Mesendoderm (in vitro differentiated cells): Measurements from ENCODE around the gene IMMP2L.
A peak's percentile ranks its signal among the peaks of the same experiment; 100 is the strongest.

Experiments
- DNase-seq: peaks from one replicate; pipeline ENCODE4 v3.0.0; 2013
- H2AK5ac ChIP-seq: 2 replicates; pipeline ENCODE4 v1.6.1; 2013; ENCODE audit warnings: low read length, inconsistent platforms
- H2BK120ac ChIP-seq: 2 replicates; pipeline ENCODE4 v1.6.1; 2013; ENCODE audit warnings: low read depth, mild to moderate bottlenecking, low read length, moderate library complexity, mixed read lengths
- H2BK15ac ChIP-seq: replicated peaks from 2 replicates; pipeline ENCODE4 v1.6.1; 2013; ENCODE audit warnings: low read depth, mild to moderate bottlenecking, moderate library complexity
- H2BK5ac ChIP-seq: 2 replicates; pipeline ENCODE4 v1.6.1; 2013; ENCODE audit warnings: low read length, inconsistent platforms
- H3K18ac ChIP-seq: 2 replicates; pipeline ENCODE4 v1.6.1; 2013; ENCODE audit warnings: mild to moderate bottlenecking, low read length, mixed read lengths
- H3K23ac ChIP-seq: one replicate; pipeline ENCODE4 v1.6.1; 2013; ENCODE audit warnings: low read length
- H3K27ac ChIP-seq: 2 replicates; pipeline ENCODE4 v1.5.1; 2013; ENCODE audit warnings: low read depth, mild to moderate bottlenecking, inconsistent platforms, low read length, moderate library complexity
- H3K27me3 ChIP-seq: 2 replicates; pipeline ENCODE4 v1.6.1; 2013; ENCODE audit warnings: low read length, control low read depth, mild to moderate bottlenecking, inconsistent platforms; ENCODE audit not compliant: insufficient read depth, poor library complexity
- H3K36me3 ChIP-seq: 2 replicates; pipeline ENCODE4 v1.6.1; 2013; ENCODE audit warnings: low read length, inconsistent platforms; ENCODE audit not compliant: control insufficient read depth, insufficient read depth
- H3K4ac ChIP-seq: one replicate; pipeline ENCODE4 v1.6.1; 2013; ENCODE audit warnings: low read depth, mild to moderate bottlenecking, low read length, moderate library complexity
- H3K4me1 ChIP-seq: 2 replicates; pipeline ENCODE4 v1.6.1; 2013; ENCODE audit warnings: low read depth, low read length, inconsistent platforms; ENCODE audit not compliant: control insufficient read depth
- H3K4me2 ChIP-seq: 2 replicates; pipeline ENCODE4 v1.6.1; 2013; ENCODE audit warnings: low read length
- H3K4me3 ChIP-seq: 2 replicates; pipeline ENCODE4 v1.5.1; 2013; ENCODE audit warnings: mild to moderate bottlenecking, low read length
- H3K56ac ChIP-seq: one replicate; pipeline ENCODE4 v1.6.1; 2013; ENCODE audit warnings: low read length
- H3K79me1 ChIP-seq: 2 replicates; pipeline ENCODE4 v1.6.1; 2013; ENCODE audit warnings: low read length, inconsistent platforms
- H3K79me2 ChIP-seq: 2 replicates; pipeline ENCODE4 v1.6.1; 2013; ENCODE audit warnings: mild to moderate bottlenecking, low read length; ENCODE audit not compliant: control insufficient read depth, insufficient read depth
- H3K9ac ChIP-seq: 2 replicates; pipeline ENCODE4 v1.6.1; 2013; ENCODE audit warnings: low read length, inconsistent platforms
- H4K5ac ChIP-seq: one replicate; pipeline ENCODE4 v1.6.1; 2013; ENCODE audit warnings: low read length
- H4K8ac ChIP-seq: one replicate; pipeline ENCODE4 v1.6.1; 2013; ENCODE audit warnings: low read depth, mild to moderate bottlenecking, control low read depth, low read length, moderate library complexity
- WGBS: extraction: QIAGEN DNeasy Blood & Tissue Kit; methylation state at CpG from one replicate; pipeline ENCODE4 v1.1.7; 2013; ENCODE audit warnings: low lambda C conversion rate, missing lambda C conversion rate; ENCODE audit not compliant: insufficient coverage; ENCODE audit errors: extremely low coverage; 5-methylcytosine and 5-hydroxymethylcytosine counted together

IMMP2L gene

GRCh38 chr7:111346219-111346618 lies 216.1 kb downstream of the IMMP2L start:
- no peak overlapping the region for H4K8ac ChIP-seq
- H4K5ac ChIP-seq, result no peak overlapping the region
- H3K4ac ChIP-seq, result no peak overlapping the region
- DNase-seq, result no peak
- H3K36me3 ChIP-seq, result no peaks in the 10 kb centered on the region
- H3K9ac ChIP-seq, result no peak overlapping the region
- H2BK15ac ChIP-seq, result no peak overlapping the region
- no peaks in the 10 kb centered on the region for H3K4me1 ChIP-seq
- no peak overlapping the region for H2AK5ac ChIP-seq
- no peak overlapping the region for H3K56ac ChIP-seq
- no peaks in the 10 kb centered on the region for H3K27me3 ChIP-seq
- no peak overlapping the region for H3K23ac ChIP-seq
- H2BK120ac ChIP-seq, result no peak overlapping the region
- H3K18ac ChIP-seq, result no peak overlapping the region
- H3K4me2 ChIP-seq, result no peak overlapping the region
- H2BK5ac ChIP-seq, result no peak overlapping the region
- no peaks in the 10 kb centered on the region for H3K79me1 ChIP-seq
- H3K4me3 ChIP-seq, result no peak overlapping the region
- H3K27ac ChIP-seq, result no peak overlapping the region
- no peaks in the 10 kb centered on the region for H3K79me2 ChIP-seq

DNA sequence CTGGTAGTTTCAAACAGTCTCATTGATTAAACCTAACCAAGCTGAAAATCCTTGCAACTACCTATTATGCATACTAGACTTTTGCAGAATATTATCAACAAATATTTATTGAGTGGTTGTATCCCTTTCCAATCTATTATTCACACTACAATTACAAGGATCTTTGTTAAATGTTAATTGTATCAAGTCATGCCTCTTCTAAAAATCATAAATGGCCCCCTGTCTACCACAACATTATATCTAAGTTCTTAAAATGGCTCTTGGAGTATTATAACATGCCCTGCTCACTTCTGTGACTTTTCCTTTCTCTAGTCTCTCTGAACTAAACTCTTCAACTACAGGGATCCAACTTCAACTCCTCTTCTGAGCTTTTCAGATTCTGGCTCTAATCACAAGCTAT lies 219.3 kb downstream of the IMMP2L start:
- Histone ChIP-seq H3K79me1 (no peaks in the 10 kb centered on the region), H4K8ac (no peak overlapping the region), H3K4me3 (no peak overlapping the region), H3K27ac (no peak overlapping the region), H3K4me2 (no peak overlapping the region), H2AK5ac (no peak overlapping the region), H3K79me2 (no peaks in the 10 kb centered on the region), H2BK15ac (no peak overlapping the region), H2BK5ac (no peak overlapping the region), H3K18ac (no peak overlapping the region), H3K27me3 (no peaks in the 10 kb centered on the region), H2BK120ac (no peak overlapping the region), H3K56ac (no peak overlapping the region), H3K4me1 (no peaks in the 10 kb centered on the region), H3K23ac (no peak overlapping the region), H4K5ac (no peak overlapping the region), H3K9ac (no peak overlapping the region), H3K4ac (no peak overlapping the region), H3K36me3 (no peaks in the 10 kb centered on the region)
- no peak for DNase-seq

- Histone ChIP-seq H3K27me3 (no peaks in the 10 kb centered on the region), H2BK15ac (no peak overlapping the region)
These were observed 223.3 kb downstream of the IMMP2L start for GRCh38 chr7:111339006-111339405.

GRCh38 chr7:111333010-111333409 lies 229.3 kb downstream of the IMMP2L start:
- Histone ChIP-seq H3K36me3 (no peaks in the 10 kb centered on the region), H3K79me1 (no peaks in the 10 kb centered on the region), H3K18ac (no peak overlapping the region), H3K79me2 (no peaks in the 10 kb centered on the region), H2BK120ac (no peak overlapping the region), H3K4me3 (no peak overlapping the region), H3K4me1 (no peaks in the 10 kb centered on the region), H2BK15ac (no peak overlapping the region), H3K4me2 (no peak overlapping the region), H2AK5ac (no peak overlapping the region), H3K9ac (no peak overlapping the region), H3K56ac (no peak overlapping the region), H2BK5ac (no peak overlapping the region), H4K8ac (no peak overlapping the region), H3K23ac (no peak overlapping the region), H3K4ac (no peak overlapping the region), H3K27ac (no peak overlapping the region), H3K27me3 (no peaks in the 10 kb centered on the region), H4K5ac (no peak overlapping the region)
- no CpG with 5 or more reads among the region's 1 CpG for WGBS
- no peak for DNase-seq

More at GRCh38 chr7:111339006-111339405, 223.3 kb downstream of the IMMP2L start:
- no peak for DNase-seq
- H3K79me1 ChIP-seq, result no peaks in the 10 kb centered on the region
- H4K8ac ChIP-seq, result no peak overlapping the region
- no peak overlapping the region for H3K4me2 ChIP-seq
- H3K56ac ChIP-seq, result no peak overlapping the region
- no peak overlapping the region for H4K5ac ChIP-seq
- H3K18ac ChIP-seq, result no peak overlapping the region
- no peak overlapping the region for H3K4me3 ChIP-seq
- H3K27ac ChIP-seq, result no peak overlapping the region
- no peak overlapping the region for H3K9ac ChIP-seq
- no peak overlapping the region for H2AK5ac ChIP-seq
- H3K4me1 ChIP-seq, result no peaks in the 10 kb centered on the region
- H3K4ac ChIP-seq, result no peak overlapping the region
- no peaks in the 10 kb centered on the region for H3K36me3 ChIP-seq
- H3K79me2 ChIP-seq, result no peaks in the 10 kb centered on the region
- H2BK5ac ChIP-seq, result no peak overlapping the region
- no CpG with 5 or more reads among the region's 1 CpG for WGBS
- H2BK120ac ChIP-seq, result no peak overlapping the region
- H3K23ac ChIP-seq, result no peak overlapping the region

DNA sequence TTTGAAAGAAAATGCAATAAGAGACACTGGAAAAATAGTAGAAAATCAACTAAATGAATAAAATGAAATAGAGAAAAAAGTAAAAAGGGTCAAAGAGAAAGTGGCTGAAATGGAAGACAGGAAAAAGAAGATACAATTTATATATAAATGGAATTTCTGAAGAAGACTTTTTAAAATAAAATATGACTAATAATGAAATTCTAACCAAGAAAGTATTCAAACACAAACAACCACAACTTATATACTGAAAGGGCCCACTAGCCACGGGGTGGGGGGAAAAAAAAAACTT lies 232.1 kb downstream of the IMMP2L start:
- no peak overlapping the region for H3K4me3 ChIP-seq
- WGBS, result no CpG with 5 or more reads among the region's 1 CpG
- no peak overlapping the region for H3K9ac ChIP-seq

GRCh38 chr7:111329367-111330234 lies 232.7 kb downstream of the IMMP2L start:
- Histone ChIP-seq H3K9ac (no peak overlapping the region), H3K4me2 (no peak overlapping the region), H2BK5ac (no peak overlapping the region), H2BK15ac (no peak overlapping the region), H2AK5ac (no peak overlapping the region), H4K5ac (no peak overlapping the region), H3K27me3 (no peaks in the 10 kb centered on the region), H3K23ac (no peak overlapping the region), H3K79me2 (no peaks in the 10 kb centered on the region), H3K4me3 (no peak overlapping the region), H3K18ac (no peak overlapping the region), H3K4ac (no peak overlapping the region), H3K36me3 (no peaks in the 10 kb centered on the region), H3K4me1 (no peaks in the 10 kb centered on the region), H2BK120ac (no peak overlapping the region), H3K27ac (no peak overlapping the region), H4K8ac (no peak overlapping the region), H3K79me1 (no peaks in the 10 kb centered on the region), H3K56ac (no peak overlapping the region)
- WGBS, result no CpG with 5 or more reads among the region's 5 CpGs
- peak; percentile 2 for DNase-seq

More for the DNA sequence above, 232.1 kb downstream of the IMMP2L start:
- no peaks in the 10 kb centered on the region for H3K36me3 ChIP-seq
- H2AK5ac ChIP-seq, result no peak overlapping the region
- no peak overlapping the region for H3K27ac ChIP-seq
- H3K4ac ChIP-seq, result no peak overlapping the region
- H3K23ac ChIP-seq, result no peak overlapping the region
- H3K56ac ChIP-seq, result no peak overlapping the region
- no peaks in the 10 kb centered on the region for H3K79me2 ChIP-seq
- no peak overlapping the region for H4K5ac ChIP-seq
- no peak overlapping the region for H2BK5ac ChIP-seq
- H3K27me3 ChIP-seq, result no peaks in the 10 kb centered on the region
- no peaks in the 10 kb centered on the region for H3K4me1 ChIP-seq
- H4K8ac ChIP-seq, result no peak overlapping the region
- DNase-seq, result no peak
- H2BK15ac ChIP-seq, result no peak overlapping the region
- H3K18ac ChIP-seq, result no peak overlapping the region
- H2BK120ac ChIP-seq, result no peak overlapping the region
- no peaks in the 10 kb centered on the region for H3K79me1 ChIP-seq
- no peak overlapping the region for H3K4me2 ChIP-seq
